SU-DHL-6 (cell line): ENCODE measurements around the gene EMC1.

Experiments used
- EZH2phosphoT487 ChIP-seq: fragments of 200-600 bp; sonication (generic), shearing (Covaris generic); conservative IDR thresholded peaks from 2 replicates; pipeline ENCODE4 v1.6.1; 2018; ENCODE audit warnings: mild to moderate bottlenecking, antibody characterized with exemption, low read length, moderate library complexity, mixed read lengths
- TF ChIP-seq, protein P1 (sequence below): fragments of 200-600 bp; sonication (generic); IDR thresholded peaks from one replicate; pipeline ENCODE4 v1.5.1; 2017; ENCODE audit warnings: antibody characterized with exemption, mild to moderate bottlenecking, low read length, moderate library complexity; ENCODE audit not compliant: insufficient read depth, poor library complexity, severe bottlenecking

DNA sequence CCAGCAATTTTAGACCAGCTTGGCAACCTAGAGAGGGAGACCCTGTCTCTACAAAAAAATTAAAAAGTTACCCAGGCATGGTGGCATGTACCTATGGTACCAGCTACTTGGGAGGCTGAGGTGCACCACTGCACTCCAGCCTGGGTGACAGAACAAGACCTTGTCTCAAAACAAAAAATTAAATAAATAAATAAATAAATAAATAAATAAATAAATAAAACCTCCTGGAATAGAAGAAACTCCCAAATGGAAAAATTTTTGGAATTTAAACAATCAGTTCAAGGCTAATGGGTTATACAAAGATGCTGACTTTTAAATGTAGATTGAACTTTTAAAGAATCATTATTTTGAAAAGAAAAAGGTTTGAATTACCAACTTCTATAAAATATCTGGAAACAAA is 63.5 kb downstream of the EMC1 start:
- TF ChIP-seq, protein P1, sequence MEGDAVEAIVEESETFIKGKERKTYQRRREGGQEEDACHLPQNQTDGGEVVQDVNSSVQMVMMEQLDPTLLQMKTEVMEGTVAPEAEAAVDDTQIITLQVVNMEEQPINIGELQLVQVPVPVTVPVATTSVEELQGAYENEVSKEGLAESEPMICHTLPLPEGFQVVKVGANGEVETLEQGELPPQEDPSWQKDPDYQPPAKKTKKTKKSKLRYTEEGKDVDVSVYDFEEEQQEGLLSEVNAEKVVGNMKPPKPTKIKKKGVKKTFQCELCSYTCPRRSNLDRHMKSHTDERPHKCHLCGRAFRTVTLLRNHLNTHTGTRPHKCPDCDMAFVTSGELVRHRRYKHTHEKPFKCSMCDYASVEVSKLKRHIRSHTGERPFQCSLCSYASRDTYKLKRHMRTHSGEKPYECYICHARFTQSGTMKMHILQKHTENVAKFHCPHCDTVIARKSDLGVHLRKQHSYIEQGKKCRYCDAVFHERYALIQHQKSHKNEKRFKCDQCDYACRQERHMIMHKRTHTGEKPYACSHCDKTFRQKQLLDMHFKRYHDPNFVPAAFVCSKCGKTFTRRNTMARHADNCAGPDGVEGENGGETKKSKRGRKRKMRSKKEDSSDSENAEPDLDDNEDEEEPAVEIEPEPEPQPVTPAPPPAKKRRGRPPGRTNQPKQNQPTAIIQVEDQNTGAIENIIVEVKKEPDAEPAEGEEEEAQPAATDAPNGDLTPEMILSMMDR, result no peak
- no peak for TF ChIP-seq EZH2phosphoT487
